ENCODE data around the gene ISCA2.

ISCA2 gene

DNA sequence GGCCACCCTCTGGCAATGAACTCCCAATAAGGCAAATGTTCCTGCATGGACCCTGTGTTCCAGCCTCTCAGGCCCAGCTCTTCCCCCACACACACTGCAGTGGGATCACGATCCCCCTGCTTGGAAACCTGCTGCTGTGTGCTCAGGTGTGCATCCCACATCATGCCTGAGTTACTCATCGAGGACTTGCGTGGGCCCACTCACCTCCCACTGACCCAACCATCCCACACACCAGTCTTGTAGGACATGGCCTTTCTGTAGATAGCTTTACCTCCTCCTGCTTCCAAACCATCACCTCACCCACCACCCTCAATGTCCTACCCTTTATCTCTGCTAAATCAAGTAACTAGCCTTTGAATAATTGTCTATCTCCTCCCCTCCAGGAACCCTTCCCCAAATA lies 25.1 kb upstream of the ISCA2 start:
- H3K27ac ChIP-seq (ENCODE audit: extremely low read depth, low read depth, low read length), result no peak overlapping the region
- TF ChIP-seq EGR2 (tag by site-specific recombination; IDR thresholded peaks at IDR 0.05; ENCODE audit: low read depth) (peak; percentile 95), ZFHX2 (tag by site-specific recombination; conservative IDR thresholded peaks at IDR 0.05) (peak; percentile 93), CTCF (tag by site-specific recombination; IDR thresholded peaks at IDR 0.05) (no peak)
- H3K4me3 ChIP-seq (ENCODE audit: low read depth, low read length), result no peak overlapping the region
- H3K9me3 ChIP-seq (ENCODE audit: control insufficient read depth, insufficient read depth, low read depth, low read length), result no peaks in the 10 kb centered on the region
- H3K4me1 ChIP-seq (ENCODE audit: control insufficient read depth, insufficient read depth, low read length), result no peaks in the 10 kb centered on the region
- ChIA-PET CTCF (no interaction called here), POLR2A (interaction anchor here (0.6 kb wide), 1 partner anchor 334 kb away, joined by 5 read pairs; no protein-coding TSS in a partner anchor)
- H3K36me3 ChIP-seq (ENCODE audit: control insufficient read depth in 2 of 2, insufficient read depth in 1 of 2, low read length in 2 of 2), result peaks cover 0 to 2% of the 10 kb centered on the region in 2 experiments; a peak in 1 of 3 replicates

DNA sequence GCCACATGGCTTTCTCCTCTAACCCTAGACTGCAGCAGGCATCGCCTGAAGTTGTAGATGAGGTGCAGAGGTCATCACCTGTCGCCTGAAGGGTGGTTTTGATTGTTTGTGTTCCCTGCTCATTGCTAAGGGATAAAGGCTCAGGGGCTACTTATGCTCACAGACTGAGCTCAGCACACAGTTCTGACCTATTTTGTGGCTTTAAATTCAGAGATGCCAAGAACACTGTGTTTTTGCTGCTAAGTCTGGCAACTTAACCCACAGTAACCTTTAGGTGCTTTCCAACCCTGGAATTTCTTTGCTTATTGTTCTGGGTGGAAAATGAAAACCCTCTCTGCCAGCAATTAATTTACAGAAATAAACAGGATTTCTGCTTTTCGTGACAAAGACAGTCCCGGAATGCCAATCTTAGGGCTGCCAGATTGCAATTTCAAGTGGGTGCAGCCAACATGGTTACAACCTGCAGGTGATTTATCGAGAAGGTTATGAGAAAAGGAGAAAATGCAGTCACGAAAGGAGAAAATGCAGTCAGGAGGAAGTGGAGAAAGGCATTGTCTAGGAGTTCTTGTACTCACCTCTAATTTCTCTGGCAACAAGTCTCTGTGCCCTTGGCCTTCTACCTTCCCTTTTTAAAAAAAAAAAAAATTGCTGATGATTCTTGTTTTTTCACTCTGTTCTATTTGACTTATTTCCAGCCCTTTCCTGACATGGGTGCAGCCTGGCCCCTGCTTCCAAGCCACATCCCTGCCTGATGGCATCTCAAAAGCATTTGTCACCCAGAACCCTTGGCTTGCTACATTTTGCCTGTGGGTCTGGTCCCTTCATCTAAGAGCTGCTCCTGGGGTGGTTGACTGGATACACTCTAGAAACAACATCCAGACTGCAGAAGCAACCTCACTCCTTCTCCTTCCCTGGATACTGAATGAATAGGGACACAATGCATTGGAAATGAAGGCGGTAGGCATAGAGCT lies 23.7 kb upstream of the ISCA2 start:
- Histone ChIP-seq H3K9me3 (ENCODE audit: control insufficient read depth, insufficient read depth, low read depth, low read length) (no peaks in the 10 kb centered on the region), H3K4me3 (ENCODE audit: low read depth, low read length) (no peak overlapping the region), H3K4me1 (ENCODE audit: control insufficient read depth, insufficient read depth, low read length) (no peaks in the 10 kb centered on the region), H3K36me3 (ENCODE audit: control insufficient read depth in 2 of 2, insufficient read depth in 1 of 2, low read length in 2 of 2) (peaks cover 0 to 12% of the 10 kb centered on the region in 2 experiments; a peak in 1 of 3 replicates), H3K27ac (ENCODE audit: extremely low read depth, low read depth, low read length) (no peak overlapping the region)
- ChIA-PET CTCF (interaction anchor here (0.6 kb wide), 1 partner anchor 143 kb away, joined by 3 read pairs; no protein-coding TSS in a partner anchor), POLR2A (no interaction called here)
- no peak for TF ChIP-seq ZNF223 (tag by site-specific recombination; IDR thresholded peaks at IDR 0.05)
- TF ChIP-seq MYNN (tag by site-specific recombination; IDR thresholded peaks at IDR 0.05; ENCODE audit: borderline replicate concordance), result no peak
- no peak for TF ChIP-seq ZBTB1 (tag by site-specific recombination; IDR thresholded peaks at IDR 0.05)

DNA sequence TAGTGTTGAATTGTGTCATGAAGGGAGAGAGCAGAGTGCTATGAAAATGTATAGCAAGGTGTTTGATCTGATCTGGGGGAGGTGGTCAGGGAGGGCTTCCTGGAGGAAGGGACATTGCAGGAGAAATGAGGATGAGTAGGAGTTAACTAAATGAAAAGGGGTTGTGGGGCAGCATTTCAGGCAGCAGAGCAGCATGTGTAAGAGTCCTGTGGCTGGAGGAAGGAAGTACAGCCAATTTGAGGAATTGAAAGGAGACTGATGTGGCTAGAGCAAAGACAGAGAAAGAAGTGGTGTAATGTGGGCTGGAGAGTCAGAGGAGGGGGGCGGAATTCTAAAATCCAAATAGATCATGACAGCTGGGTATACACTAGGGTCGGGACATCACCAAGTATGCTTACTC lies 21.0 kb upstream of the ISCA2 start:
- CTCF ChIA-PET, result no interaction called here
- POLR2A ChIA-PET, result no interaction called here
- no peak overlapping the region for H3K27ac ChIP-seq (ENCODE audit: extremely low read depth, low read depth, low read length)
- peak; percentile 68 for TF ChIP-seq ZNF623 (tag by site-specific recombination; IDR thresholded peaks at IDR 0.05)
- TF ChIP-seq, protein P1, sequence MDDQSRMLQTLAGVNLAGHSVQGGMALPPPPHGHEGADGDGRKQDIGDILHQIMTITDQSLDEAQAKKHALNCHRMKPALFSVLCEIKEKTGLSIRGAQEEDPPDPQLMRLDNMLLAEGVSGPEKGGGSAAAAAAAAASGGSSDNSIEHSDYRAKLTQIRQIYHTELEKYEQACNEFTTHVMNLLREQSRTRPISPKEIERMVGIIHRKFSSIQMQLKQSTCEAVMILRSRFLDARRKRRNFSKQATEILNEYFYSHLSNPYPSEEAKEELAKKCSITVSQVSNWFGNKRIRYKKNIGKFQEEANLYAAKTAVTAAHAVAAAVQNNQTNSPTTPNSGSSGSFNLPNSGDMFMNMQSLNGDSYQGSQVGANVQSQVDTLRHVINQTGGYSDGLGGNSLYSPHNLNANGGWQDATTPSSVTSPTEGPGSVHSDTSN (CRISPR knock-in tag; IDR thresholded peaks at IDR 0.05), result no peak
- no peak for TF ChIP-seq ZIC2 (tag by site-specific recombination; IDR thresholded peaks at IDR 0.05)
- TF ChIP-seq HOXC10 (CRISPR knock-in tag; IDR thresholded peaks at IDR 0.05), result no peak
- H3K4me1 ChIP-seq (ENCODE audit: control insufficient read depth, insufficient read depth, low read length), result no peaks in the 10 kb centered on the region
- no peaks in the 10 kb centered on the region for H3K9me3 ChIP-seq (ENCODE audit: control insufficient read depth, insufficient read depth, low read depth, low read length)
- H3K4me3 ChIP-seq (ENCODE audit: low read depth, low read length), result no peak overlapping the region
- peaks cover 0 to 26% of the 10 kb centered on the region in 2 experiments; a peak in 1 of 3 replicates for H3K36me3 ChIP-seq (ENCODE audit: control insufficient read depth in 2 of 2, insufficient read depth in 1 of 2, low read length in 2 of 2)

- CTCF ChIA-PET, result interaction anchor here (0.5 to 1.4 kb wide), 2 partner anchors 15 to 363 kb away, joined by 3 to 4 read pairs; no protein-coding TSS in a partner anchor
- no peak for TF ChIP-seq ZNF175 (tag by site-specific recombination; IDR thresholded peaks at IDR 0.05)
- no peak for TF ChIP-seq HIC1 (tag by site-specific recombination; IDR thresholded peaks at IDR 0.05)
- no peak for TF ChIP-seq ZIC2 (tag by site-specific recombination; IDR thresholded peaks at IDR 0.05)
- POLR2A ChIA-PET, result interaction anchor here (0.5 to 0.6 kb wide), 2 partner anchors 11 to 19 kb away, joined by 3 to 7 read pairs; no protein-coding TSS in a partner anchor
- no peak overlapping the region for H3K27ac ChIP-seq (ENCODE audit: extremely low read depth, low read depth, low read length)
- H3K4me3 ChIP-seq (ENCODE audit: low read depth, low read length), result no peak overlapping the region
- no peaks in the 10 kb centered on the region for H3K4me1 ChIP-seq (ENCODE audit: control insufficient read depth, insufficient read depth, low read length)
- peaks cover under 1 to 36% of the 10 kb centered on the region in 2 experiments; a peak in 1 of 3 replicates for H3K36me3 ChIP-seq (ENCODE audit: control insufficient read depth in 2 of 2, insufficient read depth in 1 of 2, low read length in 2 of 2)
- H3K9me3 ChIP-seq (ENCODE audit: control insufficient read depth, insufficient read depth, low read depth, low read length), result no peaks in the 10 kb centered on the region
These were observed 19.2 kb upstream of the ISCA2 start for GRCh38 chr14:74474376-74474775.
